ENCODE measurements around the gene PSMG1.
A peak's percentile ranks its signal among the peaks of the same experiment; 100 is the strongest.

The PSMG1 gene

DNA sequence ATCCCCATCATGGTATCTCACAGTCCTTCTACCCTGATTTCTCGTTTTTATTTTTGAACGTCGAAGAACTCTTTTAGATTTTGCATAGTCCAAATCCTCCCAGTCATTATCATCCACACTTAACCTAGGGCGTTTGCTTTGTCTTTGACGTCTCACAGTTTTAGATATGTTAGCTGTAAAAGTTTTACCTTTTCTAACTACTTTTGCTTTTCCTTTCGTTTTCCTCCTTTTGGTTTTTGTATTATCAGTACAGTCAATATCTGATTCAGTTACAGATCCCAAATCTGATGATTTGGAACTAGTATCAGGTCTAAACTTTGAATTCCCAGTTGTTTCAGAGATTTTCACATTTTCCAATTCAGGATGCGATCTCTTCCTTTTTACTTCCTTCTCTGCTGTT lies 13.1 kb upstream of the PSMG1 start:
- H3K36me3 Mint-ChIP-seq (ENCODE audit: low read depth): peaks cover 76% of the 10 kb centered on the region
- no peak overlapping the region for H3K27ac Mint-ChIP-seq
- no peaks in the 10 kb centered on the region for H3K27me3 Mint-ChIP-seq (ENCODE audit: low read depth)
- no peaks in the 10 kb centered on the region for H3K4me1 Mint-ChIP-seq
- H3K9me3 Mint-ChIP-seq: no peaks in the 10 kb centered on the region
- TF ChIP-seq, protein P1, sequence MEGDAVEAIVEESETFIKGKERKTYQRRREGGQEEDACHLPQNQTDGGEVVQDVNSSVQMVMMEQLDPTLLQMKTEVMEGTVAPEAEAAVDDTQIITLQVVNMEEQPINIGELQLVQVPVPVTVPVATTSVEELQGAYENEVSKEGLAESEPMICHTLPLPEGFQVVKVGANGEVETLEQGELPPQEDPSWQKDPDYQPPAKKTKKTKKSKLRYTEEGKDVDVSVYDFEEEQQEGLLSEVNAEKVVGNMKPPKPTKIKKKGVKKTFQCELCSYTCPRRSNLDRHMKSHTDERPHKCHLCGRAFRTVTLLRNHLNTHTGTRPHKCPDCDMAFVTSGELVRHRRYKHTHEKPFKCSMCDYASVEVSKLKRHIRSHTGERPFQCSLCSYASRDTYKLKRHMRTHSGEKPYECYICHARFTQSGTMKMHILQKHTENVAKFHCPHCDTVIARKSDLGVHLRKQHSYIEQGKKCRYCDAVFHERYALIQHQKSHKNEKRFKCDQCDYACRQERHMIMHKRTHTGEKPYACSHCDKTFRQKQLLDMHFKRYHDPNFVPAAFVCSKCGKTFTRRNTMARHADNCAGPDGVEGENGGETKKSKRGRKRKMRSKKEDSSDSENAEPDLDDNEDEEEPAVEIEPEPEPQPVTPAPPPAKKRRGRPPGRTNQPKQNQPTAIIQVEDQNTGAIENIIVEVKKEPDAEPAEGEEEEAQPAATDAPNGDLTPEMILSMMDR (IDR thresholded peaks at IDR 0.05; ENCODE audit: unreplicated experiment in 3 of 3): no peak
- H3K4me3 Mint-ChIP-seq: no peak overlapping the region

DNA sequence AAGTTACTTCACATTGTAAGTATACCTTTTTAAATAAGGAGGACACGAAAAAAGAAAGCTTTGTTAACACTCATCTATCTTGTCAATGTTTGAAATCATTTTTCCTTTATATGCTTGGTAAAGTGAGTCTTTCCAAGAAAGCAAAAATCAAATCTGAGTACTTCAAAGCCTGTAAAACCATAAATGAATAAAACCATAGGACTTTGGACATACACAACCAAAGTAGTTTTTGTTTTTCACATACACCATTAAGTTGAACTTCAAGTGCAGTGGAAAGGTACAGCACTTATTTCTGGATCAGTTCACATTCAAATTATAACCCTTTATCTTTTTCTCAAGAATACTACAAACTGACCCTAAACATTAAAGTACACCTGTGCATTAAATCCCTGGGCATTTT lies 10.1 kb upstream of the PSMG1 start:
- TF ChIP-seq, protein P1 (IDR thresholded peaks at IDR 0.05; ENCODE audit: unreplicated experiment in 3 of 3): no peak
- no peaks in the 10 kb centered on the region for H3K27me3 Mint-ChIP-seq (ENCODE audit: low read depth)
- H3K4me3 Mint-ChIP-seq: no peak overlapping the region
- H3K27ac Mint-ChIP-seq: no peak overlapping the region
- H3K4me1 Mint-ChIP-seq: peaks cover 4% of the 10 kb centered on the region
- peaks cover 58% of the 10 kb centered on the region for H3K36me3 Mint-ChIP-seq (ENCODE audit: low read depth)
- H3K9me3 Mint-ChIP-seq: no peaks in the 10 kb centered on the region

DNA sequence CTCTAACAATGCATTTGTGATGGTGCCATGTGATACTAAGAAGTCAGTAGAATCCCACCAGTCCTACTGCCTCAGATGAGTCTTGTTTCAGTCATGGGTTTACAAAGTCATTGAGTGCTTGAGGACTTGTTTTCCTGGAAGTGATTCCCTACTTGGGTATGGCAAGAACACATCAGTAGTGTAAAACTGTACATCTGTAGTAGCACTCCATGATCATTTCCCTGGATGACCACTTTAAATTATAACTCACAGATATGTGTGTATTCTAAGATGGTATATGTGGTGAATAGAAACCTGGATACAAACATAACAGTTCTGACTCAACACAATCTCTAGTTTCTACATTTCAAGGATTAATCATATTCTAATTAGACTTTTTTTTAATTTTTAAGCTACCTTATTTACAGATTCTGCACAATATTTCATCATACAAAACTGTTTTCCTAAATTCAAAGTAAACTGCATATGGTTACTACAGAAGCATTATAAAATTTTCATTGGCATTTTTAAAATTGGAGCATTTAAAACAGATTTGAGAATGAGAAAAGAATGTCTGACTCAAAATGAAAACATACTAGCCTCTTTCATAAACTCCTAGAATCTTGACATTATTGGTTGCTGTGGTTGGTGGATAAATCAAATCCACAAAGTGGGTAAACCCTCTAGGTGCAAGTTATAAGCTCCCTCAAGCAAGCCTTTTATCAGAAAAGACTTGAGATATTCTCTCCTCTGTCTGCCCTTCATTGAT lies 6.8 kb upstream of the PSMG1 start:
- H3K4me3 Mint-ChIP-seq: no peak overlapping the region
- TF ChIP-seq, protein P1 (IDR thresholded peaks at IDR 0.05; ENCODE audit: unreplicated experiment in 3 of 3): no peak
- H3K4me1 Mint-ChIP-seq: peaks cover 26% of the 10 kb centered on the region
- no peaks in the 10 kb centered on the region for H3K27me3 Mint-ChIP-seq (ENCODE audit: low read depth)
- H3K36me3 Mint-ChIP-seq (ENCODE audit: low read depth): peaks cover 29% of the 10 kb centered on the region
- no peaks in the 10 kb centered on the region for H3K9me3 Mint-ChIP-seq
- H3K27ac Mint-ChIP-seq: no peak overlapping the region

DNA sequence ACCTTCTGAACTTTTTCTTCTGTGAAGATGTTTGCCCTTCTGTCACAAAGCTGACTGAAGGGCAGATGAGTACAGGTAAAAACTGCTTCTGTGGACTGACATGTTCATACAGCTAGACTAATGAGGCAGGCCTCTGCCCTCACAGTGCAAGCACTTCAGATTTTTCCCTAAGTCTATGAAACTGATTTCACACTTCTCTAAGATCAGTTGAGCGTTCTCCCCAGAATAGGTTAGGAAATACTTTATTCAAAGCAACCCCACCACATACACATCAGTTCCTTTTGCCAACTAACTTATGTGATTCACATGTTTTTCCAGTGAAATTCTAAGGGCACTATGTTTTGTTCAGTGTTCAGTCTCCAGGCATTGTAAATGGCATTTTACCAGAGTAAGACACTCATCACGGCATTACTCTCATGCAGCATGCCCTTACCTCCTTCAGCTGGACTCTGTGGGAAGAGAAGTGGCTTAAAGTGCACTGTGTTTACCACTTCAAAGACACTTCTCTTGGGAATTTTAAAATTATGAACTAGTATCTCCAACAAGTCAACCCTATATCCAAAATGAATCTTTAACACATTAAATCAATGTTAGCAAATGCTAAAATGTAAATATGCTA lies 5.4 kb upstream of the PSMG1 start:
- no peaks in the 10 kb centered on the region for H3K9me3 Mint-ChIP-seq
- H3K4me3 Mint-ChIP-seq: no peak overlapping the region
- H3K4me1 Mint-ChIP-seq: peaks cover 35% of the 10 kb centered on the region
- TF ChIP-seq, protein P1 (IDR thresholded peaks at IDR 0.05; ENCODE audit: unreplicated experiment in 3 of 3): no peak
- H3K27ac Mint-ChIP-seq: no peak overlapping the region
- no peaks in the 10 kb centered on the region for H3K27me3 Mint-ChIP-seq (ENCODE audit: low read depth)
- peaks cover 15% of the 10 kb centered on the region for H3K36me3 Mint-ChIP-seq (ENCODE audit: low read depth)

DNA sequence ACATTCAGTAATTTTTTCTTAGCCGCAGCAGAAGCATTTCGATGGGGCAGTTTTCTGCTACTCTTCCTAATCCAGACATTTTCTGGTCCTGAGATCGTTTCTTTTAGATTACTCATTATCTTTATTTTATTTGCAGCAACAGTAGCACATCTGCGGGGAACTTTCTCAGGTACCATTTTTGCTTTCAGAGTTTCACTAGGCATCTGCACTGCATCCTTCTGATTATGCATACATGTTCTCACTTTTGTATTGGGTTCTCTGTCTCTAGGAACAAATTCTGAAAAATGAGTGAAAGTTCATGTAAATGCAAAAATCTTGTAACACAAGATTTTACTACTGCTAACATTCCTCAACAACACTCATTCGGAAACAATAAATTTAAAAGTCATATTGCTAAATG lies 3.9 kb upstream of the PSMG1 start:
- TF ChIP-seq, protein P1 (IDR thresholded peaks at IDR 0.05; ENCODE audit: unreplicated experiment in 3 of 3): no peak
- Mint-ChIP-seq H3K36me3 (ENCODE audit: low read depth) (peaks cover 8% of the 10 kb centered on the region), H3K27me3 (ENCODE audit: low read depth) (no peaks in the 10 kb centered on the region), H3K4me3 (peak overlapping the region in 1 of 3 experiments; percentile 17), H3K27ac (peak overlapping the region in 2 of 3 experiments; percentile 27 to 52), H3K4me1 (peaks cover 40% of the 10 kb centered on the region), H3K9me3 (no peaks in the 10 kb centered on the region)

All from nephron (organoid).